ENCODE data around the gene P2RX7.

P2RX7 gene

DNA sequence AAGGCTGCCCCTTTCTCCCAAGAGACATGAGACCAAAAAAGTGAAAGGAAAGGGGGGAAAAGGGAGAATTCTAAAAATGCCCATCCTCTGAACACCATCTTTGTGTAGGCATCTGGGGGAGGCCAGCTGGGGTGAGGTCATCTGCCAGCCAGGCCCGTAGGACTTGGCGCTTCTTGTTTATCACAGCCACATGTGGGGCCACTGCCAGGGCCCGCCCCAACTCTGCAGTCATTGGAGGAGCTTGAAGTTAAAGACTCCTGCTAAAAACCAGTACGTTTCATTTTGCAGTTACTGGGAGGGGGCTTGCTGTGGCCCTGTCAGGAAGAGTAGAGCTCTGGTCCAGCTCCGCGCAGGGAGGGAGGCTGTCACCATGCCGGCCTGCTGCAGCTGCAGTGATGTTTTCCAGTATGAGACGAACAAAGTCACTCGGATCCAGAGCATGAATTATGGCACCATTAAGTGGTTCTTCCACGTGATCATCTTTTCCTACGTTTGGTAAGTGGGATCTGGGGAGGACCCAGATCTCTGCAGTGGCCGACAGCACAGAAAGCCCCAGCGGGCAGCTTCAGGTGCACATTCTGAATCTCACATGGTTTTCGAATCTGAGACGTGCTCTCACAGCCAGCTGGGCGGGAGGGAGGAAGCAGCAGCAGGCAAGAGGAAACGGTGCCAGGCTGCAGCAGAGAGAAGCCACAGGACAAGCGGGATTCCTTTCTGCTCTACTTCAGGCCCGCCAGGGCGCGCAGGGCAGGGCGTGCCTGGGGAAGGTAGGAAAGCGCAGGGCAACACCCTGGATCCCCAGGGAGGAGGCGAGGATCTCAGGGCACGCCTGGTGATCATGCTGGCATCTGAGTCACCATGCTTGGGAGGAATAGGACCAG is at the start of gene P2RX7:
P2RX7 (plus strand) TSS at position 276 of the 881 bp plus-strand sequence; CDS start at position 371, 95 bp downstream.
- DNase-seq, result peak; percentile 21 to 30

- no peak for DNase-seq
Measured at GRCh38 chr12:121084229-121084628, 48.4 kb upstream of the P2RX7 start.

GRCh38 chr12:121085069-121085468 is 47.6 kb upstream of the P2RX7 start:
- DNase-seq, result no peak

GRCh38 chr12:121085506-121086353 is 46.9 kb upstream of the P2RX7 start:
- DNase-seq, result no peak

DNA sequence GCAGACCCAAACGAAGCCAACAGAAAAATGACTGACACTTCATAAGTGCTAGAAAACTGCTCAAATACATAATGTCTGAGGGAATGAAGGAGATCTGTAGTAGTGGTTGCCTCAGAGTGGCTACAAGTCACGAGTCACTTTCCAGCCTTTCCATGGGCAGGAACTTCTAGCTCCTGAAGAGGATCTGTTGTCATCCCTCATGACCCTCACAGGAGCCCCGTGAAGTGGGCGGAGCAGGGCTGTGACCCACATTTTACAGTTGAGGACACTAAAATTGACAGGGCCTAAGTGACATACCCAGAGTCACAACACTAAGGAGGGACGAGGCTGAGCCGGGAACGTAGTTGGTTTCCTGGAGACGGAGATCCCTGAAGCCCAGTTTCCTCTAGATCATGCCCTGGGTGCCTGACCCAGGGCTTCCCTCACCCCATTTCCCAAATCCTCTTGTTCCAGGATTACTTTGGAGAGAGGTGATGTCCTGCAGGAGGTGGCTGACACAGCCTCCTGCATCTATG is 45.8 kb upstream of the P2RX7 start:
- DNase-seq, result no peak

DNA sequence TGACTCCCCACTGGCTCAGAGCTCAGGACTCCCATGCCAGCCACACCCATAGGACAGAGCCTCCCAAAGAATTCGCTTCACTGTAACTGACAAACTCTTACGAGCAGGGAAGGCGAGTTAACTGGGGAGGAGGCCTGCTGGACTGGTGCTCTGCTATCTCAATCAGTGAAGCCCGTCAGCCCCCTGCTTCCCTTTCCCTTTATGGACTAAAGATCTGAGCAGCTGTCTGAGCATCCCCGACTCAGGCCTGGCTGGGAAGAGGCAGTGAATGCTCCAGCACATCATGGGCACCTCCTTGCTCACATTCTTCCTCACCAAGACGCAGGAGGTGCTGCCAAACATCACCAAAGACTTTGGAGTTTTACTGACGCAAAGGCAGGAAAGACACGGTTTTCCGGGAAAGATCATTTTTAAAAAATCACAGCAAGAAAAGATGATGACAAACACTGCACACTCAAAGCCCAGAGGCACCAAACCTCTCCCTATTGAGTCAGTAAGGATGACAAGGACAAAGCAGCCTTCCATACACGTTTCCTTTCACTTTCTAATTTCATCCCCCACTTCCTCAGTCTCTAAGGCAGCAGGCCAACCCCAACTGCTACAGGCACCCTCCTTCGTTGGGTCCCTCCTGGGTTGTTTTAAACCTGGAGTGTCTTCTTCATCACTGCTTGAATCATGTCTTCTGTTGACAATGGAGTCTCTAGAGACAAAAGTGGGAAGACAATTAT is 45.0 kb upstream of the P2RX7 start:
- no peak for DNase-seq

GRCh38 chr12:121088195-121088585 is 44.5 kb upstream of the P2RX7 start:
- no peak for DNase-seq

DNA sequence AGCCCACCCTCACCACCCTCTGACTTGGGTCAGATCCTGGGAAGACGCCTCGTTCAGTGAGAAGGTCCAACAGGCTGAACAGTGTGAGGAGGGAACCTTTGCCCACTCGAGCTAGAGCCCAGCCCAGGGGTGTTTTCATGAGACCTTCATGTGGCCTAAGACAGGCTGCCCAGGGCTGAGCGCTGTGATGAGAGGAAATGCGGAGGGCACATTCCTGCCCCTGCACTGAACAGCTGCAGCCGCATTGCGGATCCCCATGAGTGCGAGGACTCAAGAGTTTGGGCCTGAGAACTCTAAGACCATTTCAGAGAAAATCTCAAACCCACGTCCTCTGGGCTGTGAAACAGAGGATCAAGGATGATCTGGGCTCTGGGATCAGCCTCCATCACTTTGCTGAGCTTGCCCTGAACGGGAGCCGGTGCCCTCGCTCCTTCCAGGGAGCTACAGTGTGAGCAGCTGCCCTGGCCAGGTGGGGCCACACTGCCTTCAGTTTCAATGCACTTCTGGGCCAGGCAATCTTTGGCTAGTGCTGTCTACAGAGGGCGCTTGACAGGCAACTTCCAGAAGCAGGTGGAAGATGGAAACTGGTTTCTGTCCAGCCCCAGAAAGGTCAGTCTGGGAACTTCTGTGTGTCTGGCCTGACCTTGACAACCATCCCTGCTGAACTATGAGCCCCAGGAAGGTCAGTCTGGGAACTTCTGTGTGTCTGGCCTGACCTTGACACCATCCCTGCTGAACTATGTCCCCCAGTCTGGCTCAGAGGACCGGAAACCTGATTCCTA is 43.5 kb upstream of the P2RX7 start:
- no peak for DNase-seq

- DNase-seq, result no peak
Measured at GRCh38 chr12:121089813-121090430, 42.8 kb upstream of the P2RX7 start.

DNA sequence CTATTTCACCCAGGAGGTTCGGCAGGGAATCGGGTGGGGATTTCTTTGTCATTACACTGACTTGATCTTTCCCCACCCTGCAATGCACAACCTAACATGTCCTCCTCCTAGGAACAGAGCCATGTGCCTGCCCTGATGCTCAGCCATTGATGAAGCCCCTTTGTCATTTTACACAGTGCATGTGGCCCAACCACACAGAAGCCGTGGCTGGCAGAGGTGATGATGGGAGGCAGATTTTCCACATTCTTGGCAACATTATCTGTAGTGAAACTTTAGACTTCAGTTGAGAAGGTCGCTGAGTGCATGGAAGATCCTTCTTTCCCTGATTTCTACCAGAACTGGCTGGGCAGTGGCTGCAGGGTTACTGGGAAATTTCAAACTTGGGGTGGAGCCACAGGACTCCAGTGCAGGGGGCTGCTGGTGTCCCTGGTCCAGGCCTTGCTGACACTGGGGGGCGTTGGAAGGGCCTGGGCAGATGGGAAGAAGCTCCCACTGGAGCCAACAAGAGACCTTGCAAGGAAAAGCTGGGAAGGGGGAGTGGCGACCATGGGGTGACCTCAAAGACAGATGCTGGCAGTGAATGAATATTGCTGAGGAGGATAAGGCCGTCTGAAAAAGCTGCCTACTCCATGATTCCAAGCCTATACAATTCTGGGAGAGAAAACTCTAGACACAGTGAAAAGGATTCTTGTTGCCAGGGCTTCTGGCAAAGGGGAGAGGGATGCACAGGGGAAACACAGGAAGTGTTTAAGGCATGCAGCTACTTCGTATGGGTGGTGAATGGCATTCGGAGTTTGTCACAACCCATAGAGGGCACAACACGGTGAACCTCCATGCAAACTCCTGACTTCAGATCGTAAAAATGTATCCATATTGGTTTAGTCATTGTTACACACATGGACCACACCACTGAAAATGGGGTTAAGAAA is 41.8 kb upstream of the P2RX7 start:
- no peak for DNase-seq

- no peak for DNase-seq
Measured at GRCh38 chr12:121092034-121092433, 40.6 kb upstream of the P2RX7 start.

- DNase-seq, result no peak
Measured at GRCh38 chr12:121093487-121093891, 39.2 kb upstream of the P2RX7 start.

DNA sequence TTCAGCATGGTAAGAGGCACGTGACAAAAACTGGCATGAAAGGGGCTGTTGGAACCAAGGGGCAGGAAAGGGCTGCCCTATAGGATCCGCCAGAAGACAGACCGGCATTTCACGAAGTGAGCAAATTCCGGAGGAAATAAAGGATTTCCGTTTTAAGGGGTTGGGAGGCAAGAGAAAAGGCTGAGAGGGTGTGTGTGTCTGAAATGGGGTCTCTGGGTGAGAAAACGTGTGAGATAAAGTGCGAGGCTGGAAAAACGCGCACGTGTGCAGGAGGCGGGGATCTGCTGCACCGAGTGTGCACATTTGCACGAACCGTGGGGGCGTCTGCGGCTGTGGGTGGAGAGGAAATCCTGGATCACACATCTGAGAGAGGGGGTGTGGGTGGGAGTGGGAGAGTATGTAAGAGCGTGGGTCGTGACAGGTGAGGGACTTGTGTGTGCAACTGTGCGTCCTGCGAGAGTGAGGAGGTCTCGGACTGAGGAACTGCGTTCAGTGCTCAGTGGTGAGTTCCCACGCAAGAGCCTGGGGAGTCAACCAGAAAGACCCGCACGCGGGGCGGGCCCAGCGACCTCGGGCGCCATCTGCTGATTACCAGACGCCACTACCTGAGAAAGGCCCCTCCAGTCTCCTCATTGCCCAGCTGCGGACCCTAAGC is 37.0 kb upstream of the P2RX7 start:
- DNase-seq, result peak; percentile 77 to 80

GRCh38 chr12:121096199-121096798 is 36.4 kb upstream of the P2RX7 start:
- DNase-seq, result no peak

DNA sequence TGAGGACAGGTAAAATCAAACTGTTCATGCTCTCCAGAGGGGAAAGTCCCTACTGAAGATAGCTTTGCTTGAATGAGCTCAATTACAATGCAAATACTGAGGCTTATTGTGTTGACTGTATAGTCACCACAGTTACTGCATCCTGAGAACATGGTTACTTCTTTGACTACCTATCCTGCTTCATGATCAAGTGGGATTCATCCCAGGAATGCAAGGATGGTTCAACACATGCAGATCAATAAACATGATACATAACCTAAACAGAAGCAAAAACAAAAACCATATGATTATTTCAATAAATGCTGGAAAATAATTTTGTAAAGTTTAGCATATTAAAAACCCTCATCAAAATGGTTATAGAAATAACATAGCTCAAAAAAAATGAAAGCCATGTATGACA is 32.9 kb upstream of the P2RX7 start:
- DNase-seq, result no peak

GRCh38 chr12:121102307-121102706 is 30.4 kb upstream of the P2RX7 start:
- no peak for DNase-seq

DNA sequence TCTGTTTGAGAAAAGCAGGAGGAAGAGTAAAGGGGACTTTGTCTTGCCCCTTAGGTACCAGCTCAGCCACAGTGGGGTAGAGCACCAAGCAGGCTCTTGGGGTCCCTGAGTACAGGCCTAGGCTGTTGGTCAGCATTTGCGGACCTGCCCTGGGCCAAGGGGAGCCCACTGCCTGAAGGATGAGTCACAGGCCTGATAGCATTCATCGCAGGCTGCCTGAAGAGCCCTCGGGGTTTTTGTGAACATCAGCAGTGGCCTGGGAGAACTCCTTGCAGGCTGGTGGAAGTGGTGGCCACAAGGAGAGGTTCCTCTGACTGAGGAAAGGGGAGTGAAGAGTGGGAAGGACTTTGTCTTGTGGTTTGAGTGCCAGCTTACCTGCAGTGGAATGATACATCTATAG is 25.0 kb upstream of the P2RX7 start:
- no peak for DNase-seq

GRCh38 chr12:121108492-121108891 is 24.2 kb upstream of the P2RX7 start:
- no peak for DNase-seq

GRCh38 chr12:121110211-121110940 is 22.3 kb upstream of the P2RX7 start:
- peak; percentile 59 to 63 for DNase-seq
